Measurements from ENCODE around the gene COIL. TPM values are rescaled to one million over a fixed set of nuclear protein-coding genes. Genes with fewer than 3 reads are reported as not detected.

COIL gene
- total RNA-seq, 1 experiment from 2014 or later = 31.2 TPM

GRCh38 chr17:56976941-56977608 lies 16.2 kb upstream of the COIL start:
- ChIA-PET POLR2A (interaction anchor here (0.6 to 2.5 kb wide), 5 partner anchors 10 to 193 kb away, joined by 4 to 11 read pairs (median 8); partner anchors contain the start of genes COIL and TRIM25), RAD21 (ENCODE audit: low non-redundant PET in 1 of 2, low total read pairs in 2 of 2, uncharacterized antibody in 2 of 2, unreplicated experiment in 2 of 2) (no interaction called here), CTCF (interaction anchor here (1.1 to 2.1 kb wide), 3 partner anchors 16 to 157 kb away, joined by 3 to 7 read pairs (median 5); partner anchors contain the start of gene COIL)
- no peaks in the 10 kb centered on the region for H3K9me3 ChIP-seq (ENCODE audit: control insufficient read depth in 1 of 2, insufficient read depth in 1 of 2, low read depth in 1 of 2, low read length in 2 of 2)
- peak overlapping the region; percentile 95 for H3K4me2 ChIP-seq (ENCODE audit: low read length)
- ATAC-seq (no peak), DNase-seq (ENCODE audit: low read depth, low spot score) (no peak)
- no TSS peak for BruUV-seq (replicated peaks)
- H3K9me2 ChIP-seq (ENCODE audit: insufficient read depth) = no peaks in the 10 kb centered on the region
- peak overlapping the region; percentile 97 for H2AFZ ChIP-seq (ENCODE audit: low read depth, low read length, poor library complexity, severe bottlenecking)
- H4K20me1 ChIP-seq (ENCODE audit: insufficient read depth) = no peaks in the 10 kb centered on the region
- peaks cover 8 to 14% of the 10 kb centered on the region in 2 experiments; a peak in 3 of 4 replicates for H3K4me1 ChIP-seq (ENCODE audit: control insufficient read depth in 1 of 2, insufficient read depth in 2 of 2, low read length in 2 of 2)
- H3K27ac ChIP-seq (ENCODE audit: low read depth, low read length) = no peak overlapping the region
- no peaks in the 10 kb centered on the region for H3K36me3 ChIP-seq (ENCODE audit: control insufficient read depth in 1 of 2, insufficient read depth in 2 of 2, low read length in 2 of 2)
- intact Hi-C loops (cut with micrococcal nuclease) = no loop called here
- H3K79me2 ChIP-seq (ENCODE audit: insufficient read depth, low read length) = no peaks in the 10 kb centered on the region
- H3K27me3 ChIP-seq (ENCODE audit: insufficient read depth, low read length) = no peaks in the 10 kb centered on the region
- TF ChIP-seq EGR1 (IDR thresholded peaks at IDR 0.05; ENCODE audit: low read depth) (no peak), EZH2phosphoT487 (IDR thresholded peaks at IDR 0.05; ENCODE audit: borderline replicate concordance) (no peak), POLR2AphosphoS5 (IDR thresholded peaks at IDR 0.05; ENCODE audit: low read depth, low read length) (no peak), CBX3 (IDR thresholded peaks at IDR 0.05; ENCODE audit: low read depth) (no peak), SP1 (IDR thresholded peaks at IDR 0.05; ENCODE audit: low read depth) (no peak), JUND (IDR thresholded peaks at IDR 0.05) (no peak), CEBPB (IDR thresholded peaks at IDR 0.05; ENCODE audit: low read depth) (no peak), TCF7L2 (IDR thresholded peaks at IDR 0.05; ENCODE audit: borderline replicate concordance, extremely low read depth, insufficient read depth, insufficient read length) (no peak), YY1 (IDR thresholded peaks at IDR 0.05; ENCODE audit: extremely low read depth, insufficient replicate concordance, low read depth, low read length) (no peak), REST (IDR thresholded peaks at IDR 0.05; ENCODE audit: low read depth) (no peak), RAD21 (IDR thresholded peaks at IDR 0.05; ENCODE audit: low read depth) (no peak), POLR2A (IDR thresholded peaks at IDR 0.05; ENCODE audit: borderline replicate concordance, extremely low read depth, insufficient read depth, insufficient read length) (no peak), FOSL1 (IDR thresholded peaks at IDR 0.05; ENCODE audit: low read depth) (no peak), SRF (IDR thresholded peaks at IDR 0.05; ENCODE audit: low read depth) (no peak), ZBTB33 (IDR thresholded peaks at IDR 0.05; ENCODE audit: extremely low read depth, insufficient replicate concordance, low read length) (no peak), EZH2 (IDR thresholded peaks at IDR 0.05) (no peak), ZFX (IDR thresholded peaks at IDR 0.05) (no peak), MAX (IDR thresholded peaks at IDR 0.05) (no peak), ELF1 (IDR thresholded peaks at IDR 0.05; ENCODE audit: borderline replicate concordance, low read depth) (no peak)
- H3K9ac ChIP-seq (ENCODE audit: low read length) = no peak overlapping the region
- H3K4me3 ChIP-seq (replicated peaks in 1 of 2; ENCODE audit: low read depth in 1 of 2, low read length in 2 of 2) = peak overlapping the region; percentile 60 to 74; a peak in 2 of 4 replicates
